ENCODE data around the gene STUM. TPM values are rescaled to one million over a fixed set of nuclear protein-coding genes. Genes with fewer than 3 reads are reported as not detected.

STUM gene
- total RNA-seq, 1 experiment from 2014 or later, result 0.03 TPM

DNA sequence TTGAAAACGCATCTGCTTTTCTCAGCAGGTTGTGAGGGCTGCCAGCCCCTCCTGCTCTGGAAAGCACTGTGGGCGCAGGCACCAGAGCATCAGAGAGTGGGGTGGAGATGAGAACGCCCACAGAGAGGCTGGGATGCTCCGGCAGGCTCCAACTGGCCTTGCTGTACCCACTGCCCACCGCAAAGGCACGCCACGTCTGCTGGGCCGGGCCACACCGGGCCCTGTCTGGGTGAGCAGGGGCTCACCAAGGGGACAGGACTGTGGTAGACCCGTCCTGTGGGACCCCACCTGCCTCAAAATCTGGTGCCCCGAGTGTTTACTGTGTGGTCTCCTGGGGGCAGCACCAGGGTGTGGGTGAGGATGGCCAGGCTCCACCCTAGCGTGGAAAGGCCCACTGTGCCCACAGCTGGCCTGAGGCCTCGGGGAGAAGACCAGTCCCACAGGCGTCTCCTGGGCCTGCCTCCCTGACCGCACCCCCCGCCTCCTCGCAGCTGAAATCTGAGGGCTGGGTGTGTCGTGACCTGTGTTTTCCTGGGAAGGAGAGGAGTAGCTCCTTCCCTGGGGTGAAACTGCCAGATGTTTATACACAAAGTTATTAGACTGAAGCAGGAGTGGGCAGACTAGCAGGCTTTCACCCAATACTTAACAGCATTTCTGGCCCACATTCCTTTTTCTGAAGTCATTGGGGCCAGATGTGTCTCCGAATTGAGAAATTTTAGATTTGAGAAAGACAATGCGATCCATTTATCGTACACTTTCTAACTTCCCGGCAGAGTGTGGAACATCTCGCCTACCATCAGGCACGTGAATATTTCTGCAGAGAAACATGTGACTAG is 53.8 kb downstream of the STUM start:
- Histone ChIP-seq H3K4me1 (replicated peaks) (peaks cover 36% of the 10 kb centered on the region), H3K36me3 (no peaks in the 10 kb centered on the region), H3K27ac (0 out of 2 replicates have a peak overlapping the region, but pooled peaks have one; percentile 13), H3K9me3 (replicated peaks) (no peaks in the 10 kb centered on the region), H3K4me3 (no peak overlapping the region), H3K27me3 (replicated peaks) (no peaks in the 10 kb centered on the region)
- DNase-seq (ENCODE audit: low read depth in 1 of 2, low spot score in 2 of 2), result peak in 1 of 2 experiments; percentile 59

DNA sequence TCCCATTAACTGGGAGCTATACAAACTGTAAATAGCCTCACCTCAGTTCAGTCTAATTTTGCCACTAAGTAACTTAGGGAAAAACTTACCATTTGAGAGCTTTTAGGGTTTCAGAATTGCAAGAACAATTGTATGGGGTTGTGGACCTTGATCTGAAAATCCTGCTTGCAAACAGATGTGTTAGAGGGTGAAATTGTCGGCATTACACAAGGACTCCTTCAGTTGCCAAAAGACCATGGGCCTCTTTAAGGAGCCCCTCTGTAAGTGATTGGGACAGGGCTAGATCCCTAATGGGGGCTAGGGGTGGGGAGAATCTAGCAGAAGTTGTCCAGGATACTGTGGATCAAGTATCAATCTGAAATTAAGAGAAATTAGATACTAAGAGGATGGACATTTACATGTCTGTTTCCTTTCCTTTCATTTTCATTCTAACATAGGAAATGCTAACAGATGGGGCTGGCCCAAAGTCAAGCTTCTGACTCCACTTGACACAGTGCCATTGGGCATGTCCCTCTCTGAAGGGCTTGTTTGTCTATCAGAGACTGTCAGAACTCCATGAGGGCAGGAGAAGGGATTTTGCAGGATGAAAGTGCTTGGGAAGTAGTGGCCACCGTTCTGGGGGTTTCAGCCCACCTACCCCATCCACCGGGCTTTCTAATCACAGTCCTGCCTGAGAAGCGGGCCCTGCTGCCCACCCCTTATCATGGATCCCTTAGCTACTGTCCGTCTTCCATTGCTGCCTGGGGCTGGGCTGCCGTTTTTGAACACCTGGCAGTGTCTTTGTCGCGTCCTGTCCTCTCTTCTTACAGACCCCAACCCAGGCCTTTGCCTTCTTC is 54.7 kb downstream of the STUM start:
- no peaks in the 10 kb centered on the region for H3K27me3 ChIP-seq (replicated peaks)
- H3K36me3 ChIP-seq, result no peaks in the 10 kb centered on the region
- DNase-seq (ENCODE audit: low read depth in 1 of 2, low spot score in 2 of 2), result peak in 1 of 2 experiments; percentile 26
- peaks cover 36% of the 10 kb centered on the region for H3K4me1 ChIP-seq (replicated peaks)
- no peak overlapping the region for H3K4me3 ChIP-seq
- no peaks in the 10 kb centered on the region for H3K9me3 ChIP-seq (replicated peaks)
- H3K27ac ChIP-seq, result 0 out of 2 replicates have a peak overlapping the region, but pooled peaks have one; percentile 13

GRCh38 chr1:226603858-226604559 is 55.4 kb downstream of the STUM start:
- no peaks in the 10 kb centered on the region for H3K27me3 ChIP-seq (replicated peaks)
- H3K4me1 ChIP-seq (replicated peaks), result peaks cover 36% of the 10 kb centered on the region
- no peak for DNase-seq (ENCODE audit: low read depth in 1 of 2, low spot score in 2 of 2)
- no peaks in the 10 kb centered on the region for H3K36me3 ChIP-seq
- H3K4me3 ChIP-seq, result no peak overlapping the region
- no peaks in the 10 kb centered on the region for H3K9me3 ChIP-seq (replicated peaks)
- peak overlapping the region; percentile 30; the same call in 1 of the 2 replicates for H3K27ac ChIP-seq

DNA sequence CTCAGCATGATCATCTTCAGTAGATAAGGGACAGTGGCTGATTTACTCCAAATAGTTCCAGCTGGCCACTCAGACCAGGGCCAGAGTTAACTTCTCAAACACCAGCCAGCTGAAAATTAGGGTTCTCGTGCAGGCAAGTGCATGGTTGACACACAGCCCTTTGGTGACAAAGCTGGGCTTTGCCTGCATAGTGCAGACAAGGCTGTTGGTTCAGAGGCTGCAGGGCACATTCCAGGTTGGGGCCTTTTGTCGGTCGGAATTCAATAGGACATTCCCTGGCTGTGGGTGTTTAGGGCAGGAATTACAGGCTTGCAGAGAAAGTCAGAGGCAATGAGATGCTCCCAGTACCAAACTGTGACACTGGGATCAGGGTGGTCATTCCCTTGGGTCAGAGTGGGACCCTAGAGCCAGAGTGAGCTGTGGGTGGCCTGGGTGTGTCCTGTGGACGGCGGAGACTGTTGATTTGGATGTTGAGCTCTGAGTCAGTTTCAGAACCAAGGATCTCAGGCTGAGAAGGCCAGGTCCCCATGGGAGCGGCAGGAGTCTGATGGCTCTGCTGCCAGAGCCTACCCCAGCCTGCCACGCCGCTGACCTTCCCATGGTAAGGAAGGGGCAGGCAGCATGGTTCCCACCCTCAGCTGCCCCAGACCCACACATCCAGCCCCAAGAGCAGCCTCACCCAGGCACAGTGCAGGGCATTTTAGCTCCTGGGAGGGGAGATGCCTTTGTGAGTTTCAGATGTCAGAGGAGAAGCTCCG is 56.2 kb downstream of the STUM start:
- Histone ChIP-seq H3K4me3 (no peak overlapping the region), H3K9me3 (replicated peaks) (no peaks in the 10 kb centered on the region), H3K36me3 (no peaks in the 10 kb centered on the region), H3K27ac (peak overlapping the region; percentile 75), H3K4me1 (replicated peaks) (peaks cover 36% of the 10 kb centered on the region), H3K27me3 (replicated peaks) (no peaks in the 10 kb centered on the region)
- peak; percentile 54 to 62 for DNase-seq (ENCODE audit: low read depth in 1 of 2, low spot score in 2 of 2)

- H3K9me3 ChIP-seq (replicated peaks), result no peaks in the 10 kb centered on the region
- no peak for DNase-seq (ENCODE audit: low read depth in 1 of 2, low spot score in 2 of 2)
- H3K27me3 ChIP-seq (replicated peaks), result no peaks in the 10 kb centered on the region
- peak overlapping the region; percentile 75 for H3K27ac ChIP-seq
- H3K4me3 ChIP-seq, result no peak overlapping the region
- peaks cover 36% of the 10 kb centered on the region for H3K4me1 ChIP-seq (replicated peaks)
- no peaks in the 10 kb centered on the region for H3K36me3 ChIP-seq
Measured at GRCh38 chr1:226605318-226605950, 56.9 kb downstream of the STUM start.

- H3K4me3 ChIP-seq, result no peak overlapping the region
- no peak overlapping the region for H3K27ac ChIP-seq
- no peak for DNase-seq (ENCODE audit: low read depth in 1 of 2, low spot score in 2 of 2)
- H3K4me1 ChIP-seq (replicated peaks), result peaks cover 36% of the 10 kb centered on the region
- H3K27me3 ChIP-seq (replicated peaks), result no peaks in the 10 kb centered on the region
- no peaks in the 10 kb centered on the region for H3K36me3 ChIP-seq
- H3K9me3 ChIP-seq (replicated peaks), result no peaks in the 10 kb centered on the region
Measured at GRCh38 chr1:226606311-226607267, 58.0 kb downstream of the STUM start.

DNA sequence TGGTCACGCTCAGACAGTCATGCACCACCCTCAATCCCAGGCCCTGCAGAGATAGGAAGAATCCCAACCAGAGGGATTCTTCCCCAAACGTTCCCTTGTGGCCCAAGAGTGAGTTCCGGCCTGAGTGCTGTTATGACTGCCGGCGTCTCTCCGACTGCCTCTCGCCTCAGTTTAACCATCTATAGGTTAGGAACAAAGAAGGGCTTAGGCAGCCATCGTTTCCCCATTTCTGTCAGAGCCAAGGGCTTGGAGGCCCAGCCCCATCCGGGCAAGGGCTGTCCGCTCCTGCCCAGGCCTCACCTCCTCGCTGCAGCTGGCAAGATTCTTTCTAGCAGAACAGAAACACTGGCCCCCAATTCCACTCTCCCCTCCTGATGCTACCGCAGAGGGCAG is 58.7 kb downstream of the STUM start:
- DNase-seq (ENCODE audit: low read depth in 1 of 2, low spot score in 2 of 2), result no peak
- no peak overlapping the region for H3K4me3 ChIP-seq
- no peak overlapping the region for H3K27ac ChIP-seq
- H3K27me3 ChIP-seq (replicated peaks), result no peaks in the 10 kb centered on the region
- H3K36me3 ChIP-seq, result no peaks in the 10 kb centered on the region
- H3K9me3 ChIP-seq (replicated peaks), result no peaks in the 10 kb centered on the region
- peaks cover 34% of the 10 kb centered on the region for H3K4me1 ChIP-seq (replicated peaks)

DNA sequence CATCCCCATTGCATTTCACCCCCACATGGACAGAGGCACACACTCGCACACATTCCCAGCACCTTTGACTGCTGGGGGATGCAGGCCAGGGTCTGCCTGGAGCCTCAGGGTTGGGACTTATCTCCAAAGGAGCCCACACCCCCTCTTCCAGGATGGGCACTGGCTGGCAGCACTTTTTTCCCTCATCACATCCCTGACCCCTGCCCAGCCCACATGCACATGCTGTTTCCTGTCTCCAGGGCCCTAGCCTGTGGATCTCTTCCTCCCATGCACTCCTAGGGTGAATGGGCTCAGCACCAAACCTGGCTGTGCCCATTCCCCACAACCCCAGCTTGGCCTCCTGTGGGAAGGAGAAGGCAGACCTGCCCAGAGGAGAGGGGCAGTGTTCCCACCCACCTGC is 59.3 kb downstream of the STUM start:
- H3K4me1 ChIP-seq (replicated peaks), result peaks cover 28% of the 10 kb centered on the region

DNA sequence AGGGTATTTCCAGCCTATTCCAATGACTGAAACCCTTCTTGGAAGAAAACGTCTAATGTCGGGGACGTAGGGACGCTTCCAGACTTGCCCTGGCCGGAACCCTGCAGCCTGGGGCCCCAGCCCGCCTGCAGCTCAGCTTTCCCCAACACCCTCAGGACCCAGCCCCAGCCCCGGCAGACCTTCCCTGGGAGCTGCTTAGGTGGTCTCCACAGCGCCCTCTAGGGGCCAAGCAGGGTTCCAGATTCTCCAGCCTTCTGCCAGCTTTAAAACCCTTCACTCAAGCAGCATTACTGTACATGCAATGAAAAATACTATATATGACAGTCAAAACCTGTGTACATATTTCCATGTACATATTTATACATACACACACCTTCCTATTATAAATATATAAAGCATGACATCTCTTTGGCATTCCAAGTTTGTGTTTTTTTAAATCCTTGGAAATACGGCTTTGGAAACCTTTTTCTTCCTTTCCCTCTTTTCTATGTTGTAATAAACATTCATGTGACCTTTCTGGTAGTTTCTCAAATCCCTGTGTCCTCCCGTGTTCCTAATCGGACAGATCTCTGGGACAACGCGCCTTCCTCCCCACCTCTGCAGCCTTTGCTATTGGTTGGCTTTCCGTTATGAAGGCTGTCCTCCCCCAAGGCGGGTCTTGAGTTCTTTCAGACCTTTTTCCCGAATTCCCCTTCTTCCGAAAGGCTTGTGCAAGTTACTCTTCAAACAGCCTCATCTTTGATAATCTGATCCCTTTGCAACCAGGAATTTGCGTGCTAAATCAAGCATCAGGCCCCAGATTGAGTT is 60.3 kb downstream of the STUM start:
- Histone ChIP-seq H3K36me3 (no peaks in the 10 kb centered on the region), H3K27me3 (replicated peaks) (peaks cover 1% of the 10 kb centered on the region; the same call in 1 of the 2 replicates), H3K27ac (no peak overlapping the region), H3K9me3 (replicated peaks) (no peaks in the 10 kb centered on the region), H3K4me1 (replicated peaks) (peaks cover 17% of the 10 kb centered on the region), H3K4me3 (no peak overlapping the region)
- peak in 1 of 2 experiments; percentile 59 for DNase-seq (ENCODE audit: low read depth in 1 of 2, low spot score in 2 of 2)

More for the DNA sequence above, 59.3 kb downstream of the STUM start:
- H3K4me3 ChIP-seq, result no peak overlapping the region
- H3K9me3 ChIP-seq (replicated peaks), result no peaks in the 10 kb centered on the region
- no peak for DNase-seq (ENCODE audit: low read depth in 1 of 2, low spot score in 2 of 2)
- no peaks in the 10 kb centered on the region for H3K27me3 ChIP-seq (replicated peaks)
- H3K27ac ChIP-seq, result no peak overlapping the region
- H3K36me3 ChIP-seq, result no peaks in the 10 kb centered on the region

DNA sequence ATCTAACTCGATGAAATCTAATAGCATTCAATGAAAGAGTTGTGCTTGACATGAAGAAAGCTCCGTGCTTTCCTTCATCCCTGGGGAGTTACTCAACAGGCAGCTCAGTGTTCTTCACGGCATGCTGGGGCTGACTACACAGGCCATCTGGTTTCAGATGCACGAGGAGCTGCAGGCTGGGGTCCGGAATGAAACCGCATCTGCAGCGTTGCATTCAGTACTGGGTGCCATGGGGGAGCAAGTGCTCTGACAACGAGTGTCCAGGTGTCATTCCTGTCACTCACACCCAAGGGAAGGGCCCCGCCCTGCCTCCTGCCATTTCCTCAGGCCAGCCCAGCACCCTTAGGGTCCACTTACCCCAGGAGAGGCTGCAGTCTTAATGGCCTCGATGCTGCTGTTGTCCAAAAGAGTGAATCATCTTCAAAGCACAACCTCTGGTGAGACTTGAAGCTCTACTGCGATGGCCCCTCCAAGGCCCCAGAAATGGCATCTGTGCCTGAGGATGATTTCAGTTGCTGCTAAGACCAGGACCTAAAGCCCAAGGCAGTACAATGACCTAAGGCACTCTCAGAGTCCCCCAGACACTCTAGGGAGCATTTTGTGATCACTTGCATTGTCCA is 61.4 kb downstream of the STUM start:
- no peak for DNase-seq (ENCODE audit: low read depth in 1 of 2, low spot score in 2 of 2)
- no peaks in the 10 kb centered on the region for H3K36me3 ChIP-seq
- H3K4me1 ChIP-seq (replicated peaks), result peaks cover 7% of the 10 kb centered on the region
- H3K27ac ChIP-seq, result no peak overlapping the region
- H3K9me3 ChIP-seq (replicated peaks), result no peaks in the 10 kb centered on the region
- no peak overlapping the region for H3K4me3 ChIP-seq
- peaks cover 4% of the 10 kb centered on the region; the same call in 1 of the 2 replicates for H3K27me3 ChIP-seq (replicated peaks)

DNA sequence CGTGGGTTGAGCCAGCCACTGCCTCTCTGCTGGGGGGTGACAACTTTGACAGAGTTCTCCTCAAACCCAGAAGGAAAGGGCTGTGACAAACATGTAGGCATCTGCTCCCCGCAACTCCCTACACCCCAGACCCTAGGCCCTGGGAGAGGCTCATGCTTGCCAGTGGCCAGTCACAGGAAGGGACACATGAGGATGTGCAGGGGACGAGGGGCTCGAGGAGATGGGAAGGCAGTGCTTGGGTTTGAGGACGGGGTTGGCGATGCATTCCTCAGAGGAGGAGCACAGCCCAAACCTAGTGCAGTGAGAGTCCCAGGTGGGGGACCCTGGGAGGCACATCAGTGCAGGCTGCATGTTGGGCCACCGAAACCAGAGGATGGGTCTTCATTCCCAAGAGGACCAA is 62.1 kb downstream of the STUM start:
- no peak for DNase-seq (ENCODE audit: low read depth in 1 of 2, low spot score in 2 of 2)
- Histone ChIP-seq H3K36me3 (no peaks in the 10 kb centered on the region), H3K27ac (no peak overlapping the region), H3K4me1 (replicated peaks) (no peaks in the 10 kb centered on the region; the same call in 1 of the 2 replicates), H3K27me3 (replicated peaks) (peaks cover 4% of the 10 kb centered on the region; the same call in 1 of the 2 replicates), H3K4me3 (no peak overlapping the region), H3K9me3 (replicated peaks) (no peaks in the 10 kb centered on the region)

Data from SJSA1 (cell line).